CD4-positive, alpha-beta T cell treated with Interleukin-15 for 4 hours (primary cell): Measurements from ENCODE around the gene ACOT9.
"Not testable (repeated sequence)": the region's sequence is repeated elsewhere in the genome, so short reads cannot be mapped to it uniquely, and the experiment has no call there.

ENCODE experiments used
- DNase-seq: peaks from one replicate; pipeline ENCODE4 v3.0.0-alpha.2; 2020; ENCODE audit warnings: low spot score

The ACOT9 gene, protein sequence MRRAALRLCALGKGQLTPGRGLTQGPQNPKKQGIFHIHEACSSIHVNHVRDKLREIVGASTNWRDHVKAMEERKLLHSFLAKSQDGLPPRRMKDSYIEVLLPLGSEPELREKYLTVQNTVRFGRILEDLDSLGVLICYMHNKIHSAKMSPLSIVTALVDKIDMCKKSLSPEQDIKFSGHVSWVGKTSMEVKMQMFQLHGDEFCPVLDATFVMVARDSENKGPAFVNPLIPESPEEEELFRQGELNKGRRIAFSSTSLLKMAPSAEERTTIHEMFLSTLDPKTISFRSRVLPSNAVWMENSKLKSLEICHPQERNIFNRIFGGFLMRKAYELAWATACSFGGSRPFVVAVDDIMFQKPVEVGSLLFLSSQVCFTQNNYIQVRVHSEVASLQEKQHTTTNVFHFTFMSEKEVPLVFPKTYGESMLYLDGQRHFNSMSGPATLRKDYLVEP

DNA sequence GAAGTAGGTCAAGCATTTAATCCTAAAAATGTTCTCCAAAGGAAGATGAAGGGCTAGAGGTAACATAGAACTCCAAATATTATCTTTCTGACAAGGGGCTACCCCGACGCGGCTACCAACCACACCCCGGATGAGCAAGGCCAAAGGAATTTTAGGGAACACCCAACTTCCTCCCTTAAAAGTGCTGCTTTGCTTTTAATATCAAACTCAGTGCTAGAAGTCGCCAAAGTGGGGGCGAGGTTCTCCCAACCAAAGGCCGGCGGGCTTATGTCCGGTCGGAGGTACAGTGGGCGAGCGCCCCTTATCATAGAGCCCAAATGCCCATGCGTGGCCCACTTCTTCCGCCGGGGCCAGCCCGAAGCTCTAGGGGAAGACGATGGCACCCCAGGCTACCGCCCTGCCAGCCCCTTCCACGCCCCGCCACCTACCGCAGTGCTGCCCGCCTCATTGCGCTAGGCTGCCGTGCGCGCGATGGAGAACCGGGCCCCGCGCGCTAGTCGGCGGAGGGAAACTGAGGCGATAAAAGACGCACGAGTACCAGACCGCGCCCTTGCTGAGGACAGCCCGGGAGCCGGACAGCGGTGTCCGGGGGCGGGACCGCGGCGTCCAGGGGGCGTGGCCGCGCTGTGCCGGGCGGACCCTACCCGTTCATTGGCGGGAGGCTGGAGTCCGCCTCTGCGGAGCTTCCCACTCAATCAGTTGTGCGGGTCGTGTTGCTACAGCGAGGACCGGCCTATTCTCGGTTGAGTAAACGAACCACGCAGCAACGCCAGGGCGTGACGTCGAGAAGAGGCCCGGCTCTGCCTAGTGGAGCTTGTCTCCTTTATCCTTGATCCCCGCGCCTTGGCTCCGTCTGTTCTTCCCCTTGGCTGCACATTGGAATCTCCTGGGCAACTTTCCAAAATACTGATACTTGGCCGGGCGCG lies at the start of gene ACOT9:
TSS of gene ACOT9 (minus strand) at position 580 of the 926 bp plus-strand sequence. CDS start at position 448, 132 bp downstream.
- DNase-seq, result peak; percentile 61

DNA sequence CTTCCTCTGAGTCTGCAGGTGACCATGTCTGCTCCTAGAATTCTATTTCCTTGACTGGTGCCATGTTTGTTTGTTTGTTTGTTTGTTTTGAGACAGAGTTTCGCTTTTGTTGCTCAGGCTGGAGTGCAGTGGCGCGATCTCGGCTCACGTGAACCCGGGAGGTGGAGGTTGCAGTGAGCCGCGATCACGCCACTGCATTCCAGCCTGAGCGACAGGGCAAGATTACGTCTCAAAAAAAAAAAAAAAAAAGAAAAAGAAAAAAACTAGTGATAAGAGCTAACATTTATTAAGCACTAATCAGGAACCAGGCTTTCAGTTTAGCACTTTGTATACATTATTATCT lies 47.0 kb upstream of the ACOT9 start:
- no peak for DNase-seq

DNA sequence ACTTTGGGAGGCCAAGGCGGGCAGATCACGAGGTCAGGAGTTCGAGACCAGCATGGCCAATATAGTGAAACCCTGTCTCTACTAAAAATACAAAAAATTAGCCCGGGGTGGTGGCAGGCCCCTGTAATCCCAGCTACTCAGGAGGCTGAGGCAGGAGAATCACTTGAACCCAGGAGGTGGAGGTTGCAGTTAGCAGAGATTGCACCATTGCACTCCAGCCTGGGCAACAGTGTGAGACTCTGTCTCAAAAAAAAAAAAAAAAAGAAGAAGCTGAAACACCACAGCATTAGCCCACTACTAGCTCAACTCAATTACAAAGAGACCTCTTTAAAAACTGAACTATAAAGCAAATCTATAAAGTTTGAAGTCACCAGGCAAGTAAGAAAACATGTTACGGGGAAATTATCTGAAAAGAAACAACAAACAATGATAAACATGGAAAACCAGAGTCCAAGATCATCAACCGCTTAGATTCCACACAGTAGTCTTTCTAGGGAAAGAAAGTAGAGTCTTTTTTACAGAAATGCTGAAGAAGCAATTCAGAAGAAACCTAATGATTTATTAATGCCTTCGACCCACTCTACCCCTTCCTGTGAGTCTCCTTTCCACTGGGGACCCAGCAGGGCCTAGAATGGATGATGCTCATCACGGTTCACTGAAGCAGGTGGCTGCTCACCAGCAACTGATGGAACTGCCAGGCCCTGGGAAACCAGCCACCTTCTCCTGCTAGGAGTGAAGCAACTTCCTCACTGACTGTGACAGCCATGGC lies 46.5 kb upstream of the ACOT9 start:
- DNase-seq, result no peak

DNA sequence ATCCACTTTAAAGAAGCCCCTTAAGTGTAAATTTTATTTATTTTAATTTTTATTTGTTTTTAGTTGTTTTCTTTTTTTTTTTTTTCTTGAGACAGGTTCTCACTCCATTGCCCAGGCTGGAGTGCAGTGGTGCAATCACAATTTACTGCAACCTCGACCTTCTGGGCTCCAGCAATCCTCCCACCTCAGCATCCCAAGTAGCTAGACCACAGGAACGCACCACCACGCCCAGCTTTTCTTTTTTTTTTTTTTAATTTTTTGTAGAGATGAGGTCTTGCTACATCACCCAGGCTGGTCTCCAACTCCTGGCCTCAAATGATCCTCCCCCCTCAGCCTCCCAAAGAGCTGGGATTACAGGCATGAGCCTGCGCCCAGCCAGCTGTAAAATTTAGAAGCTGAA lies 45.9 kb upstream of the ACOT9 start:
- no peak for DNase-seq

DNA sequence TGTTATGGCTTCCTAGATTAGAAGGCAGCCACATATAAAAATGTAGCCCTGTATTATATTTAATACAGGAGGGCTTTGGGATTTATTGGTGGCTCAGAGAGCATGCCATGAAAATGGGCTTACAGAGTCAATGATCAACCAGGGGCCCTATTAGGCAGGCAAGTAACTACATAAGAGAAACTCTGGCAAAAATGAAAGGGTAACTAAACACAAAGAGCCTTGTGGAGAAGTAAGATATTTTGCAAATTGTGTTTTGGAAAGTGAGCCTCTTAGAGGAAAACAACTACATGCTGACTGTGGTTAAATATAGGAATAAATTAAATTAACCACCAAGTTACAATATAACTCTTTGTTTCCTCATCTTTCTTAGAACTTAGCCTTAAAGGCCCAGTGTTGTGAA lies 45.4 kb upstream of the ACOT9 start:
- no peak for DNase-seq

DNA sequence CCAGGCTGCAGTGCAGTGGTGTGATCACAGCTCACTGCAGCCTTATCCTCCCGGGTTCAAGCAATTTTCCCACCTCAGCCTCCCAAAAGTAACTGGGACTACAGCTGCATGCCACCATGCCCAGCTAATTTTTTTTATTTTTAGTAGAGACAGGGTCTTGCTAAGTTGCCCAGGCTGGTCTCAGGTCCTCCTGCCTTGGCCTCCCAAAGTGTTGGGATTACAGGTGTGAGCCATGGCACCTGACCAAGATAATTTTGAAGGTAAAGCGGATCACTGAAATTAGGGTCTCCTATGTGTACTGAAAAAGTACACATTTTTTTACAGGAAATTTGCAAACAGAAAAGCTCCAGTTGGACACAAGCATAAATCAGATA lies 44.7 kb upstream of the ACOT9 start:
- no peak for DNase-seq

DNA sequence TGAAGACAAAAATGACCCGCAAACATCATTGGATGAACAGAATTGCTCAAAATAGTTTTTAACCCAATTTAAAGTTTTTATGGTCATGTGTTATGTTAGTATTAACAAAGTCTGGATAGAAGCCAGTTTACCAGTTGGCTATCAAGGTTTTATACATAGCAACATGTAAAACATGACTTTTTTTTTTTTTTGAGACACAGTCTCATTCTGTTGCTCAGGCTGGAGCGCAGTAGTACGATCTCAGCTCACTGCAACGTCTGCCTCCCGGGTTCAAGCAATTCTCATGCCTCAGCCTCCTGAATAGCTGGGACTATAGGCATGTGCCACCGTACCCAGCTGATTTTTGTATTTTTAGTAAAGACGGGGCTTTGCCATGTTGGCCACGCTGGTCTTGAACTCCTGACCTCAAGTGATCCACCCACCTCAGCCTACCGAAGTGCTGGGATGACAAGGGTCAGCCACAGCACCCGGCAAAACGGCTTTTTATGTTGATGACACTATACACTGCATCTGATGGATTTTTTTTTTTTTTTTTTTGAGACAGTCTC lies 43.3 kb upstream of the ACOT9 start:
- DNase-seq, result no peak

DNA sequence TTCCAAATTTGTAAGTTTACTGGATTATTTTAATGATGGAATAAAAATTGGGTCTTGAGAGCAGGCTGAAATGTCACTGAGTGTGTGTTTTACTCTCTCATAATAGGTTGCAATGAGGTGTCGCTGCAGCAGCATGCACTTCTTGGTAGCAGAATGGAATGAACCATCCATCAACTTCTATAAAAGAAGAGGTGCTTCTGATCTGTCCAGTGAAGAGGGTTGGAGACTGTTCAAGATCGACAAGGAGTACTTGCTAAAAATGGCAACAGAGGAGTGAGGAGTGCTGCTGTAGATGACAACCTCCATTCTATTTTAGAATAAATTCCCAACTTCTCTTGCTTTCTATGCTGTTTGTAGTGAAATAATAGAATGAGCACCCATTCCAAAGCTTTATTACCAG lies 42.5 kb upstream of the ACOT9 start:
- no peak for DNase-seq

DNA sequence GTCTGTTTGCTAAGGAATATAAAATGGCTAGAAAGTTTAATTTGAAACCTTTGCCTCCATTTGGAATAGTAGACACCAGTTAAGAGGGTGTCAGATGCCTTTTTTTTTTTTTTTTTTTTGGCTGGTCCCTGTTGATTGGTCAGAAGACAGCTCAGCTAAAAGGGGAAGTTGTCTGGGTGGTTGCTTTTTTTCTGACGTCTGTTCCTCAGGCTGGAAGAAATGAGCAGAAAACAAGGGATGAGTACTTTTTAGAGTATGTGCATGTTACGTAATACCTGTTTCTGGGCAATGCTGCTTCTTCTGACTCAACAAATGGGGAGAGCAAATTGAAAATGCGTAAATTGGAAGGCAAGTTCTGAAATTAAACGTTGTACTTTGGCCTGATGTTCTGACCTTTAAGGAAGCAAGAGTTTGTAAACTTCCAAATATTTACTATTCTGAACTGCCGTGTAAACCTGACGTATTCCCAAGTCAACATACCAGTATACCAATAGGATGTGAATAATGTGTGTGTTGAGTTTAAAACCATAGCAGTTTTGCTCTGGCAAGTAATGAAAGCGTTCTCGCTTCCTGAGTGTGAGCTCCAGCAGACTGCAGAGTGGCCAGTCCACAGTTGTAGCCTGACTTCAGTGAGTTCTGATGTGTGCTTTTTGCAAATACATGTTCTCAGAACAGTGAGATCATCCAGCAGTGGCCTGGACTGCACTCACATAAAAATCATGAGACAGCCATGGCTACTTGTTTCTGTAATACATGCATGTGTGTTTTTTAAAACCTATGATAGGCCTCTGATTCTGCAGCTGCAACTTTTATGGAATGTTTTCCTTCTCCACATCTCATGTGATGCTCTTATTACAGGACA lies 41.6 kb upstream of the ACOT9 start:
- no peak for DNase-seq

DNA sequence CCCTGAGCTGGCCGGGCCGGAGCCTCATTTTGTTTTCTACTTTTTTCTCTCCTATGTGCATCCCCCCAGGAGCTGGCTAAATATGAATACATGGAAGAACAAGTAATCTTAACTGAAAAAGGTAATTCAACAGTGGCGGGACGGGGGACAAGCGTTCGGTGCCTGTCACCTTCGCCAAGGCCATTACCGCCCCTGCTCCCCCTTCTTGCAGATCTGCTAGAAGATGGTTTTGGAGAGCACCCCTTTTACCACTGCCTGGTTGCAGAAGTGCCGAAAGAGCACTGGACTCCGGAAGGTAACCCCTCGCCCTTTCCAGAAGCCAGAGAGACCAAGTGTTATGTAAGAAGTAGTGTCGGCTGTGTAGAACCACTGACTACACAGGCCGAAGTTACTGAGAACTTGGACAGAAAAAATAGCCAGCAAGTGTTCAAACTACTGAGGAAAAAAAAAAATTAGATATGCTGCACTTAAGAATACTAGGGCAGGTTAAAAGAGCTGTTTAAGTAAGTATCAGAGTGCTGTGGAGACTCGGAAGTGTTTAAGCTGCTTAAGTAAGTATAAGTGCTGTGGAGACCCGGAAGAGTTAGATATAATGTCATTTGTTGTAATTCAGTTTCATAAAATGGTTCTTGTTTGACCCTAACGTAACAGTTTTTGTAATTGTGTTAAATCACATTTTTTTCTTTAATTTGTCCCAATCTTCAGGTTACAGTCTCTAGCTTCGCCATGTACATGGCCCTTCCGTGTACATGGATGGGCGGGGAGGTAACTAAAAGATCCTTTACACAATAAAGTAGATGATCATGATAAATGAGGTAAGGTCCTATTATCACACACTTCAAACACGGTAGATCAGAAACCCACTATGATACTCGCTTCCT lies 40.8 kb upstream of the ACOT9 start:
- DNase-seq, result no peak

DNA sequence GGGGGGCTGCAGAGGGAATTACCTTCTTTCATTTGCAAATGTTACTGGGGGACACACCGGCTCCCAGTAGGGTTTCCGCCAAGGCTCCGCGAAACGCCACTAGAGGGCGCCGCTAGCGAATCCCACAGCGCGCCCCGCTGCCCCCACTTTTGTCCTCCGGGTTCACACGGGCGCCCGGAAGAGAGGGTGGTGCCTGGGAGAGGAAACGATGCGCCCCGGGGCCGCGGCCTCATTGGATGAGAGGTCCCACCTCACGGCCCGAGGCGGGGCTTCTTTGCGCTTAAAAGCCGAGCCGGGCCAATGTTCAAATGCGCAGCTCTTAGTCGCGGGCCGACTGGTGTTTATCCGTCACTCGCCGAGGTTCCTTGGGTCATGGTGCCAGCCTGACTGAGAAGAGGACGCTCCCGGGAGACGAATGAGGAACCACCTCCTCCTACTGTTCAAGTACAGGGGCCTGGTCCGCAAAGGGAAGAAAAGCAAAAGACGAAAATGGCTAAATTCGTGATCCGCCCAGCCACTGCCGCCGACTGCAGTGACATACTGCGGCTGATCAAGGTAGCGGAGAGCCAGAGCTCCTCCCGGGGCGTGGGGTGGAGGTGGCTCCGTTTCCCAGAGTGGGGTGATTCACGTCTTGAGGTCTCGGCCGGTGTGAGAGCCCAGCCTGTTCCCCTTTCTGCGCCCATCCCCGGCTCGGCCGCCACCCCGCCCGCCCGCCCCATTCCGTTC lies 40.0 kb upstream of the ACOT9 start, which contains the start of gene SAT1:
TSS of gene SAT1 (plus strand) at position 311 of the 726 bp plus-strand sequence. CDS start at position 490, 179 bp downstream.
- peak; percentile 93 for DNase-seq

DNA sequence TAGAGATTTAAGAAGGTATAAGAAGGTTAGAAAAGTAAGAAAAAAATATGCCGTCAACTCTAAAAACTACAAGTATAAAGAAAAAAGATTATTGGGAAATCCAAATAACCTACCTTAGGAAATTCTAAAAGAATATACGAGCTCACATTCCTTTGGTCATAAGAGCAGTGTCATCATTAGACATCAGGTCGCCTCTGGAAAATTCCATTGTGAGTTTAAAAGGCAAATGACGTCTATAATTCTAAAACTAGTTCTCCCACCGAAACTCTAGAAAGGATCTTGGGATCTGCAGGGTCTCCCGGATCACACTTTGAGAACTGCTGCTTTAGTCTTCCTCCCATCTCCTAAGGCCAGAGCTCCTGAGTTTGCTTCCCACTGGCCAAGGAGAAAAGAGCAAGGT lies 39.4 kb upstream of the ACOT9 start:
- no peak for DNase-seq

DNA sequence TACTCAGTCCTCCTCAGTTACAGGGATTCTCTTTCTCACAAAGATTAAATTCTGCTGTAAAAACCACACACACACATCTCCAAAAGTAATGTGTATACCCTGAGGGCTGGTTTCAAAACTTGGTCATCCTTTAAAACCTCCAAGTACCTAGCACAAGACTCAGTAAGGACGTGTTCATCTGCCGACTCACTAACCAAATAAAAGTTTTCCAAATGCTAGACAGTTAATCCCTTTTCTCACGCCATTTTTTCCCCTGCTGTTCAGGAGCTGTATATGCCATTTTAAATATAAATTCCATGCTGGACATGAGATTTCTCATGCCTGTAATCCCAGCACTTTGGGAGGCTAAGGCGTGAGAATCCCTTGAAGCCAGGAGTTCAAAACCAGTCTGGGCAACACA lies 35.9 kb upstream of the ACOT9 start:
- DNase-seq, result no peak

DNA sequence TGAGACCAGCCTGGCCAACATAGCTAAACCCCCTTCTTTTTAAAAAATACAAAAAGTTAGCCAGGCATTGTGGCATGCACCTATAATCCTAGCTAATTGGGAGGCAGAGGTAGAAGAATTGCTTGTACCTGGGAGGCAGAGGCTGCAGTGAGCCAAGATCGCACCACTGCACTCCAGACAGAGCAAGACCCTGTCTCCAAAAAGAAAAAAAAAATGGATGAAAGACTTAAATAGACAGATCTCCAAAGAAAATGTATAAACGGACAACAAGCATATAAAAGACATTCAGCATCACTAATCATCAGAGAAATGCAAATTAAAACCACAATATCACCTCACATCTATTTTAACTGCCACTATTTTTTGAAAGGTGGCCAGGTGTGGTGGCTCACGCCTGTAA lies 33.3 kb upstream of the ACOT9 start:
- no peak for DNase-seq

DNA sequence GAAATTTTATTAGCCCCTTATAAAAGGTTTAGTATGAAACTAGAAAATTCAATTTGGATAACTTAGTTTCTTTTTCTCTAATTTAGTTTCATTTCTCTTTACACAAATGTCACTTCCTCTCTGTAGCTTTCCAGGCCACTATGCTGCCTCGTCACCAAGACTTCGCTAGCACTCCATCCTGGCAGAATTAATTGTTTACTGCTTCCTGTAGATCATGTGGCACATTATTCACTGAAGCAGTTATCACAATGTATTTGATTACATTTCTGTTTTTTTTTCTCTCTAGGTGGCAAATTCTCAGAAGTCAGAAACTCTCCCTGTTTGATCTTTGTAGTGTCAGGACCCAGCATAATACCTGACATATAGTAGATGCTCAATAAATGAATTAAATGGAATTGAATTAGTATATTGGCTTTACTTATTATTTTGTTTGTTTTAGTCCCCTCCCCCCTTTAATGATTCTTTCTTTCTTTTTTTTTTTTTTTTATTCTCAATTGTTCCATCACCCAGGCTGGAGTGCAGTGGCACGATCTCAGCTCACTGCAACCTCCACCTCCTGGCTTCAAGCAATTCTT lies 30.6 kb upstream of the ACOT9 start:
- peak; percentile 76 for DNase-seq

DNA sequence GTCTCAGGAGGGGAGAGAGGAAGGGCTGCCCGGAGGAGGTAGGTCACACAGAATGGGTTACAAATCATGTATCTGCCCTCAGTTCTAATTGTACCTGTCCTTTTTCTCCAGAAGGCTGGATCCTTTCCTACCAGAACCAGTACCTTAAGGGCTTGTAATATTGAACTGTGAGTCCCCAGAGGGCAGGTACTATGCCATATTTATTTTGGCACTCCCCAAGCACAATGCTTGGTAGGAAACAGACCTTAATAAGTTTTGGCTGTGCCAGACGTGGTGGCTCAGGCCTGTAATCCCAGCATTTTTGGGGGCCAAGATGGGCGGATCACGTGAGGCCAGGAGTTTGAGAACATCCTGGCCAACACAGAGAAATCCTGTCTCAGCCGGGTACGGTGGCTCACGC lies 28.0 kb upstream of the ACOT9 start:
- not testable (repeated sequence) for DNase-seq

DNA sequence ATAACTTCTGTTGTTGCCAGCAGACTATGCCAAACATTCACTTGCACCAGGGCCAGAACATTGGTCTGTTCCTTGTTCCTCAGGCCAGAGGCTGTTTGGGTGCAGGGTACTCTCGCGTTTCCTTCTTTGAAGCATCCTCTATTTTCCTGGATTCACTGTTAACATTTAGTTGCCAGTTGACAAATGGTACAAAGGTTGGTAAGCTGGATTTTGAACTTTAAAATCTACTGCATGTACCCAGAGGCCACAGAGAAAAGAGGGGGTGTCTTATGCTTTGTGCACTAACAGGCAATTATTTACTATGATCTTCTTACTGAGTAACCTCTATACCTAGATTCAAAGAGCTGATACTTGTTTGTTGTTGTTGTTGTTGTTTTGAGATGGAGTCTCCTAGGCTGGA lies 27.1 kb upstream of the ACOT9 start:
- DNase-seq, result no peak

DNA sequence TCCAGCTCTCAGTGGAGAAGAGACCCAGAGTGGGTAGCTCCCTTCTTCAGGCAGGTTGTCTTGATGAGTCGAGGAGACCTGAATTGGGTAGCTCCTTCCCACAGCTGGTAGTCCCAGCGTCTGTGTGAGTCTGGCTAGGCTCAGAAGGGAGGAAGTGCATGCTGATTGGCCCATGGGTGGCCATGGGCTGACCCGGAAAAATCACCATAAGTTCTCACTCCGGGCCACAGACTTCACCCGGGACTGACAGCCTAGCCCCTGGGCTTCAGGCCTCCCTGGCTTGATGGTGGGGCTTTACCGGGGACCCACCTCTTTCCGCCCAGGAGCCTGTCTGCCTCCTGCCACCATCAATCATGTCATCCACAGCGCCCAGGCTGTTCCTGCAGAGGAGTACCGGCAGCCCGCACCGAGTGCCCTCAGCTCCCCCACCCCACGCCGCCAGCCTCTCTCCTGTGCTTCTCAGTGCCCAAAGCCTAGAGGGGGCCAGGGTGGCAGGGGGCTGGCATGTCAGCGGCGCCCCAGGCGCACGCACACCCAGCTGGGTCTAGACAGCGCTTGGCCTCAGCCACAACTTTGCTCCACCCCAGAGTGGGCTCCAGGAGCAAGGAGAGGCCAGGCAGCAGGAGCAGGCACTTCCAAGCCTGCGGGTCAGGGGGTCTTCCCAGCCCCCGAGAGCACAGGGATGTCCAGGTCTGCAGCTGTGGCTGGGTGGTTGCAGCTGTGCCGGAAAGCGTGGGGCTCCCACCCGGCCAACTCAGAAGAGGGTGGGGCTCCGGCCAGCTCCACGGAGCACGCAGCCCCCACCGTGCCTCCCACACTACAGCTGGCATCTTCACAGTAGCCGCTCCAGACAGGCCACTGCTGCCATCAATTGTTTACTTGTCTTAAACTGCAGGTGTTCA lies 23.8 kb upstream of the ACOT9 start:
- no peak for DNase-seq
